HCT116 (cell line): ENCODE results near the gene MZT2B. TPM values are rescaled to one million over a fixed set of nuclear protein-coding genes. Genes with fewer than 3 reads are reported as not detected.

Experiments used
- ATAC-seq: fragments of 200-7000 bp; cut with Tn5 transposase; 2 replicates; pipeline ENCODE4 v1.9.1; 2020; ENCODE audit warnings: mild to moderate bottlenecking, moderate library complexity
- BruUV-seq: library from RNA; stranded (reverse); fragments of 400-500 nt; replicated peaks from 2 replicates; lab custom pipeline; 2021; lab: Mats Ljungman, UMichigan
- CTCF ChIA-PET: fragments of 300-600 bp; sonication (Branson Sonifier 250); formaldehyde crosslinking; loops from one replicate; lab custom pipeline; 2021; ENCODE audit warnings: antibody characterized with exemption; lab: Charles Lee
- POLR2A ChIA-PET: fragments of 300-600, 350-600 bp; sonication (Branson Sonifier 250); formaldehyde crosslinking; loops from one replicate; lab custom pipeline; 2021; ENCODE audit warnings: antibody characterized with exemption; lab: Charles Lee
- RAD21 ChIA-PET, 2 experiments: fragments of 300-600 bp; sonication (Branson Sonifier 250); formaldehyde crosslinking; loops; one replicate each; lab custom pipeline; 2023; ENCODE audit warnings: low total read pairs in 2 of 2; ENCODE audit not compliant: uncharacterized antibody in 2 of 2, unreplicated experiment in 2 of 2, low non-redundant PET in 1 of 2; lab: Charles Lee
- DNase-seq: peaks from one replicate; pipeline ENCODE4 v3.0.0-alpha.2; 2010; ENCODE audit warnings: low read depth, low spot score
- H2AFZ ChIP-seq: fragments of 200-600 bp; shearing (Covaris generic), sonication (generic); 2 replicates; pipeline ENCODE4 v1.6.1; 2017; ENCODE audit warnings: low read depth, mixed run types, mixed read lengths, antibody characterized with exemption, low read length; ENCODE audit not compliant: poor library complexity, severe bottlenecking
- H3K27ac ChIP-seq: 2 replicates; pipeline ENCODE4 v1.5.1; 2012; ENCODE audit warnings: low read depth, low read length
- H3K27me3 ChIP-seq: fragments of 200-600 bp; sonication (generic); 2 replicates; pipeline ENCODE4 v1.6.1; 2016; ENCODE audit warnings: mixed run types, low read length, mixed read lengths; ENCODE audit not compliant: insufficient read depth
- H3K36me3 ChIP-seq, 2 experiments: fragments of 200-500 bp in 1 of 2; fragments of 200-600 bp in 1 of 2; sonication (Bioruptor generic) in 1 of 2; sonication (generic) in 1 of 2; 2 replicates each; pipeline versions ENCODE4 v1.5.1 to v1.6.1; 2014 to 2016; ENCODE audit warnings: low read length in 2 of 2, inconsistent platforms in 1 of 2, mixed read lengths in 1 of 2, mixed run types in 1 of 2; ENCODE audit not compliant: insufficient read depth in 2 of 2, control insufficient read depth in 1 of 2
- H3K4me1 ChIP-seq, 2 experiments: fragments of 200-600 bp in 1 of 2; sonication (generic) in 1 of 2; 2 replicates each; pipeline versions ENCODE4 v1.5.1 to v1.6.1; 2012 to 2017; ENCODE audit warnings: low read length in 2 of 2, inconsistent platforms in 1 of 2, mild to moderate bottlenecking in 1 of 2, mixed read lengths in 1 of 2, mixed run types in 1 of 2, moderate library complexity in 1 of 2; ENCODE audit not compliant: insufficient read depth in 2 of 2, control insufficient read depth in 1 of 2
- H3K4me2 ChIP-seq: fragments of 200-600 bp; sonication (generic); 2 replicates; pipeline ENCODE4 v1.6.1; 2017; ENCODE audit warnings: mixed run types, low read length, mixed read lengths
- H3K4me3 ChIP-seq, 2 experiments: fragments of 200-600 bp in 1 of 2; sonication (generic) in 1 of 2; replicated peaks in 1 of 2; 2 replicates each; pipeline ENCODE4 v1.5.1; 2011 to 2016; ENCODE audit warnings: low read length in 2 of 2, control low read depth in 1 of 2, low read depth in 1 of 2, mild to moderate bottlenecking in 1 of 2, mixed read lengths in 1 of 2, mixed run types in 1 of 2
- H3K79me2 ChIP-seq: fragments of 200-600 bp; sonication (generic); 2 replicates; pipeline ENCODE4 v1.6.1; 2017; ENCODE audit warnings: mild to moderate bottlenecking, mixed run types, low read length, moderate library complexity, mixed read lengths; ENCODE audit not compliant: insufficient read depth
- H3K9ac ChIP-seq: fragments of 200-600 bp; sonication (generic); 2 replicates; pipeline ENCODE4 v1.6.1; 2016; ENCODE audit warnings: low read length, mixed read lengths
- H3K9me2 ChIP-seq: fragments of 200-600 bp; sonication (generic), shearing (Covaris generic); 2 replicates; pipeline ENCODE4 v1.6.1; 2017; ENCODE audit warnings: mixed run types, mild to moderate bottlenecking, moderate library complexity; ENCODE audit not compliant: insufficient read depth
- H3K9me3 ChIP-seq, 2 experiments: fragments of 200-500 bp in 1 of 2; fragments of 200-600 bp in 1 of 2; sonication (Bioruptor generic) in 1 of 2; sonication (generic) in 1 of 2; 2 replicates each; pipeline ENCODE4 v1.6.1; 2014 to 2017; ENCODE audit warnings: low read length in 2 of 2, mixed read lengths in 2 of 2, inconsistent platforms in 1 of 2, low read depth in 1 of 2, mild to moderate bottlenecking in 1 of 2, mixed run types in 1 of 2, moderate library complexity in 1 of 2; ENCODE audit not compliant: control insufficient read depth in 1 of 2, insufficient read depth in 1 of 2
- H4K20me1 ChIP-seq: fragments of 200-600 bp; sonication (generic), shearing (Covaris generic); 2 replicates; pipeline ENCODE4 v1.6.1; 2017; ENCODE audit warnings: mixed run types, mild to moderate bottlenecking, moderate library complexity; ENCODE audit not compliant: insufficient read depth
- CBX3 ChIP-seq: IDR thresholded peaks from 2 replicates; pipeline ENCODE4 v1.6.1; 2012; ENCODE audit warnings: low read depth
- EGR1 ChIP-seq: IDR thresholded peaks from 2 replicates; pipeline ENCODE4 v1.6.1; 2012; ENCODE audit warnings: low read depth
- ELF1 ChIP-seq: IDR thresholded peaks from 2 replicates; pipeline ENCODE4 v1.6.1; 2012; ENCODE audit warnings: low read depth, borderline replicate concordance
- EZH2 ChIP-seq: fragments of 200-600 bp; sonication (generic); IDR thresholded peaks from 2 replicates; pipeline ENCODE4 v1.6.1; 2017; ENCODE audit warnings: antibody characterized with exemption, mixed run types
- EZH2phosphoT487 ChIP-seq: fragments of 200-600 bp; IDR thresholded peaks from 2 replicates; pipeline ENCODE4 v1.6.1; 2018; ENCODE audit warnings: antibody characterized with exemption, borderline replicate concordance
- JUND ChIP-seq: IDR thresholded peaks from 2 replicates; pipeline ENCODE4 v1.6.1; 2012
- POLR2A ChIP-seq: IDR thresholded peaks from 2 replicates; pipeline ENCODE4 v1.7.0; 2011; ENCODE audit warnings: borderline replicate concordance; ENCODE audit not compliant: insufficient read depth, insufficient read length; ENCODE audit errors: extremely low read depth
- RAD21 ChIP-seq: IDR thresholded peaks from 2 replicates; pipeline ENCODE4 v1.6.1; 2012; ENCODE audit warnings: low read depth, mild to moderate bottlenecking
- SRF ChIP-seq: IDR thresholded peaks from 2 replicates; pipeline ENCODE4 v1.6.1; 2012; ENCODE audit warnings: low read depth
- TCF7L2 ChIP-seq: IDR thresholded peaks from 2 replicates; pipeline ENCODE4 v1.7.0; 2011; ENCODE audit warnings: borderline replicate concordance, inconsistent platforms; ENCODE audit not compliant: insufficient read depth, insufficient read length; ENCODE audit errors: extremely low read depth
- ZFX ChIP-seq: fragments of 450-650 bp; IDR thresholded peaks from 2 replicates; pipeline ENCODE4 v1.6.1; 2017
- intact Hi-C: fragments of 100-400 bp; cut with micrococcal nuclease; formaldehyde crosslinking; loops from 2 replicates; pipeline ENCODE4 v1.10.0; 2022
- total RNA-seq: library from RNA; stranded (reverse); gene quantifications from one replicate; pipeline ENCODE4 v1.2.1, GENCODE V29; 2021; ENCODE audit not compliant: unreplicated experiment
- TF ChIP-seq, protein P1 (sequence below): IDR thresholded peaks from 2 replicates; pipeline ENCODE4 v1.6.1; 2011; ENCODE audit warnings: mild to moderate bottlenecking, low read length, moderate library complexity; ENCODE audit not compliant: insufficient replicate concordance; ENCODE audit errors: extremely low read depth
- TF ChIP-seq, protein P2 (sequence below): IDR thresholded peaks from 2 replicates; pipeline ENCODE4 v1.6.1; 2012; ENCODE audit warnings: low read depth

Gene MZT2B
- total RNA-seq, 1 experiment from 2014 or later = 334 TPM

DNA sequence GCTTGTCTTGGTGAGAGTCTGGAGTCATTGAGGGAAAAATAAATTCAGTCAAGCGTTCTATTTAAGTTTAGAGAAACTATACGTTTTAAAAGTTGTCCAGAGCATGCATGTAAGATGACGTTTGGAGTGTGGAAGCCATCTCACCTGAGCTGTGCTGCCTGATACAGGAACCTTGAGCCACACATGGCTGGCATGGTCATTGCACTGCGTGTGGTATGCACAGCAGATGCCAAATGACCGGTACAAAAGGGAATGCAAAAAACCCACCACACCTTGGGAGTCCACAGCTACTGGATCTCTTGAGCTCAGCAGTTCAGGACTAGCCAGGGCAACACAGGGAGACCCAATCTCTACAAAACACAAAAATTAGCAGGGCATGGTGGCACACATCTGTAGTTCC is 4.3 kb downstream of the MZT2B start:
- peaks cover 4 to 6% of the 10 kb centered on the region in 2 experiments; a peak in 2 of 4 replicates for H3K36me3 ChIP-seq
- peaks cover 0 to 15% of the 10 kb centered on the region in 2 experiments; a peak in 1 of 4 replicates for H3K4me1 ChIP-seq
- POLR2A ChIA-PET = interaction anchor here (1.1 to 1.8 kb wide), 2 partner anchors 1301 to 1303 kb away, joined by 3 to 13 read pairs; no protein-coding TSS in a partner anchor
- intact Hi-C loops = no loop called here
- no peak overlapping the region for H3K4me3 ChIP-seq
- H3K9ac ChIP-seq = no peak overlapping the region
- no TSS peak for BruUV-seq
- H3K9me3 ChIP-seq = no peaks in the 10 kb centered on the region
- ATAC-seq = no peak
- peaks cover 22% of the 10 kb centered on the region for H3K79me2 ChIP-seq
- DNase-seq = no peak
- H4K20me1 ChIP-seq = no peaks in the 10 kb centered on the region
- H3K27me3 ChIP-seq = no peaks in the 10 kb centered on the region
- H2AFZ ChIP-seq = no peak overlapping the region
- CTCF ChIA-PET = interaction anchor here (1.4 kb wide), 1 partner anchor 1301 kb away, joined by 7 read pairs; no protein-coding TSS in a partner anchor
- H3K4me2 ChIP-seq = no peak overlapping the region
- RAD21 ChIA-PET = no interaction called here
- TF ChIP-seq, protein P1, sequence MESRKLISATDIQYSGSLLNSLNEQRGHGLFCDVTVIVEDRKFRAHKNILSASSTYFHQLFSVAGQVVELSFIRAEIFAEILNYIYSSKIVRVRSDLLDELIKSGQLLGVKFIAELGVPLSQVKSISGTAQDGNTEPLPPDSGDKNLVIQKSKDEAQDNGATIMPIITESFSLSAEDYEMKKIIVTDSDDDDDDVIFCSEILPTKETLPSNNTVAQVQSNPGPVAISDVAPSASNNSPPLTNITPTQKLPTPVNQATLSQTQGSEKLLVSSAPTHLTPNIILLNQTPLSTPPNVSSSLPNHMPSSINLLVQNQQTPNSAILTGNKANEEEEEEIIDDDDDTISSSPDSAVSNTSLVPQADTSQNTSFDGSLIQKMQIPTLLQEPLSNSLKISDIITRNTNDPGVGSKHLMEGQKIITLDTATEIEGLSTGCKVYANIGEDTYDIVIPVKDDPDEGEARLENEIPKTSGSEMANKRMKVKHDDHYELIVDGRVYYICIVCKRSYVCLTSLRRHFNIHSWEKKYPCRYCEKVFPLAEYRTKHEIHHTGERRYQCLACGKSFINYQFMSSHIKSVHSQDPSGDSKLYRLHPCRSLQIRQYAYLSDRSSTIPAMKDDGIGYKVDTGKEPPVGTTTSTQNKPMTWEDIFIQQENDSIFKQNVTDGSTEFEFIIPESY = no peak
- TF ChIP-seq ZFX = no peak
- TF ChIP-seq RAD21 = no peak
- H3K9me2 ChIP-seq = no peaks in the 10 kb centered on the region
- no peak overlapping the region for H3K27ac ChIP-seq

DNA sequence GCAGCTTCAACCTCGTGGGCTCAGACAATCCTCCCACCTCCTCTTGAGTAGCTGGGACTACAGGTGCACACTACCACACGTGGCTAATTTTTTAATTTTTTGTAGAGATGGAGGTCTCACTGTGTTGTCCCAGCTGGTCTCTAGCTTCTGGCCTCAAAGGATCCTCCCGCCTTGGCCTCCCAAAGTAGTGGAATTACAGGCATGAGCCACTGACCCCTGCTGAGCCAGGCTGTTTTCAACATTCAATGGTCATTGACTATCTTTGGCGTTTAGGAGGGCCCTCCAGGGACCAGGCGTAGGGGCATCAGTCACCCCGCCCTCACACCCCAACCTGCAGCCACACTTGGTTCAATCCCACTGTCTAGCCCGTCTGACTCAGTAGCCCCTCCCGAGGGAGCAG is 5.2 kb downstream of the MZT2B start:
- H3K4me3 ChIP-seq = no peak overlapping the region
- peaks cover 4 to 6% of the 10 kb centered on the region in 2 experiments; a peak in 2 of 4 replicates for H3K36me3 ChIP-seq
- CTCF ChIA-PET = interaction anchor here (1.4 kb wide), 1 partner anchor 1300 kb away, joined by 7 read pairs; no protein-coding TSS in a partner anchor
- peaks cover 22% of the 10 kb centered on the region for H3K79me2 ChIP-seq
- POLR2A ChIA-PET = interaction anchor here (1.1 to 1.8 kb wide), 2 partner anchors 1300 to 1302 kb away, joined by 3 to 13 read pairs; no protein-coding TSS in a partner anchor
- intact Hi-C loops = no loop called here
- no peaks in the 10 kb centered on the region for H3K9me2 ChIP-seq
- no peaks in the 10 kb centered on the region for H4K20me1 ChIP-seq
- H2AFZ ChIP-seq = no peak overlapping the region
- no TSS peak for BruUV-seq
- H3K9ac ChIP-seq = no peak overlapping the region
- DNase-seq = no peak
- no peaks in the 10 kb centered on the region for H3K27me3 ChIP-seq
- no peak overlapping the region for H3K27ac ChIP-seq
- RAD21 ChIA-PET = no interaction called here
- H3K4me1 ChIP-seq = peaks cover 0 to 15% of the 10 kb centered on the region in 2 experiments; a peak in 1 of 4 replicates
- ATAC-seq = no peak
- H3K9me3 ChIP-seq = no peaks in the 10 kb centered on the region
- no peak overlapping the region for H3K4me2 ChIP-seq
- TF ChIP-seq EGR1 (no peak), POLR2A (no peak), JUND (no peak), TCF7L2 (no peak), ELF1 (no peak), EZH2 (no peak), CBX3 (no peak), EZH2phosphoT487 (no peak), SRF (no peak)
- TF ChIP-seq, protein P1 = no peak
- TF ChIP-seq, protein P2, sequence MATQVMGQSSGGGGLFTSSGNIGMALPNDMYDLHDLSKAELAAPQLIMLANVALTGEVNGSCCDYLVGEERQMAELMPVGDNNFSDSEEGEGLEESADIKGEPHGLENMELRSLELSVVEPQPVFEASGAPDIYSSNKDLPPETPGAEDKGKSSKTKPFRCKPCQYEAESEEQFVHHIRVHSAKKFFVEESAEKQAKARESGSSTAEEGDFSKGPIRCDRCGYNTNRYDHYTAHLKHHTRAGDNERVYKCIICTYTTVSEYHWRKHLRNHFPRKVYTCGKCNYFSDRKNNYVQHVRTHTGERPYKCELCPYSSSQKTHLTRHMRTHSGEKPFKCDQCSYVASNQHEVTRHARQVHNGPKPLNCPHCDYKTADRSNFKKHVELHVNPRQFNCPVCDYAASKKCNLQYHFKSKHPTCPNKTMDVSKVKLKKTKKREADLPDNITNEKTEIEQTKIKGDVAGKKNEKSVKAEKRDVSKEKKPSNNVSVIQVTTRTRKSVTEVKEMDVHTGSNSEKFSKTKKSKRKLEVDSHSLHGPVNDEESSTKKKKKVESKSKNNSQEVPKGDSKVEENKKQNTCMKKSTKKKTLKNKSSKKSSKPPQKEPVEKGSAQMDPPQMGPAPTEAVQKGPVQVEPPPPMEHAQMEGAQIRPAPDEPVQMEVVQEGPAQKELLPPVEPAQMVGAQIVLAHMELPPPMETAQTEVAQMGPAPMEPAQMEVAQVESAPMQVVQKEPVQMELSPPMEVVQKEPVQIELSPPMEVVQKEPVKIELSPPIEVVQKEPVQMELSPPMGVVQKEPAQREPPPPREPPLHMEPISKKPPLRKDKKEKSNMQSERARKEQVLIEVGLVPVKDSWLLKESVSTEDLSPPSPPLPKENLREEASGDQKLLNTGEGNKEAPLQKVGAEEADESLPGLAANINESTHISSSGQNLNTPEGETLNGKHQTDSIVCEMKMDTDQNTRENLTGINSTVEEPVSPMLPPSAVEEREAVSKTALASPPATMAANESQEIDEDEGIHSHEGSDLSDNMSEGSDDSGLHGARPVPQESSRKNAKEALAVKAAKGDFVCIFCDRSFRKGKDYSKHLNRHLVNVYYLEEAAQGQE = no peak
